Hepatocyte (in vitro differentiated cells): ENCODE data around the gene SDK1. TPM values are rescaled to one million over a fixed set of nuclear protein-coding genes. Genes with fewer than 3 reads are reported as not detected.

ENCODE experiments used
- DNase-seq: peaks from one replicate; pipeline ENCODE4 v3.0.0-alpha.2; 2016; ENCODE audit warnings: low spot score
- H2AFZ ChIP-seq: fragments of 200-600 bp; sonication (generic); 2 replicates; pipeline ENCODE4 v1.6.0; 2016; ENCODE audit warnings: antibody characterized with exemption, mild to moderate bottlenecking
- H3K27ac ChIP-seq: fragments of 200-600 bp; sonication (generic); 2 replicates; pipeline ENCODE4 v1.5.1; 2016; ENCODE audit warnings: mild to moderate bottlenecking
- H3K27me3 ChIP-seq: fragments of 200-600 bp; sonication (generic); 2 replicates; pipeline ENCODE4 v1.6.1; 2016
- H3K36me3 ChIP-seq: fragments of 200-600 bp; sonication (generic); replicated peaks from 2 replicates; pipeline ENCODE4 v1.5.1; 2016; ENCODE audit warnings: low read depth; ENCODE audit not compliant: insufficient read depth
- H3K4me1 ChIP-seq: fragments of 200-600 bp; sonication (generic); 2 replicates; pipeline ENCODE4 v1.5.1; 2016; ENCODE audit warnings: mild to moderate bottlenecking, moderate library complexity; ENCODE audit not compliant: insufficient read depth
- H3K4me2 ChIP-seq: fragments of 200-600 bp; sonication (generic); 2 replicates; pipeline ENCODE4 v1.6.0; 2016
- H3K4me3 ChIP-seq: fragments of 200-600 bp; sonication (generic); 2 replicates; pipeline ENCODE4 v1.5.1; 2016; ENCODE audit warnings: mild to moderate bottlenecking
- H3K79me2 ChIP-seq: fragments of 200-600 bp; sonication (generic); 2 replicates; pipeline ENCODE4 v1.6.0; 2017; ENCODE audit warnings: mild to moderate bottlenecking
- H3K9me2 ChIP-seq: fragments of 200-600 bp; sonication (generic); replicated peaks from 2 replicates; pipeline ENCODE4 v1.6.0; 2017; ENCODE audit warnings: mild to moderate bottlenecking; ENCODE audit not compliant: insufficient read depth
- H3K9me3 ChIP-seq: fragments of 200-600 bp; sonication (generic); 2 replicates; pipeline ENCODE4 v1.5.1; 2016; ENCODE audit warnings: low read depth, mild to moderate bottlenecking
- H4K20me1 ChIP-seq: fragments of 200-600 bp; sonication (generic); 2 replicates; pipeline ENCODE4 v1.6.0; 2016; ENCODE audit warnings: mild to moderate bottlenecking; ENCODE audit not compliant: insufficient read depth, poor library complexity, severe bottlenecking
- CTCF ChIP-seq: fragments of 200-600 bp; sonication (generic); IDR thresholded peaks from 2 replicates; pipeline ENCODE4 v1.5.1; 2016; ENCODE audit warnings: antibody characterized with exemption, mild to moderate bottlenecking; ENCODE audit not compliant: poor library complexity
- EZH2 ChIP-seq: fragments of 200-600 bp; sonication (generic); IDR thresholded peaks from 2 replicates; pipeline ENCODE4 v1.6.1; 2016; ENCODE audit warnings: antibody characterized with exemption, mild to moderate bottlenecking, borderline replicate concordance
- EZH2phosphoT487 ChIP-seq: fragments of 200-600 bp; sonication (generic); IDR thresholded peaks from one replicate; pipeline ENCODE4 v1.6.1; 2018; ENCODE audit warnings: antibody characterized with exemption, mild to moderate bottlenecking, low read depth, moderate library complexity; ENCODE audit not compliant: unreplicated experiment, severe bottlenecking
- WGBS: methylation state at CpG from one replicate; pipeline ENCODE4 v1.1.6; 2016; ENCODE audit warnings: low lambda C conversion rate; ENCODE audit errors: missing lambda C conversion rate; 5-methylcytosine and 5-hydroxymethylcytosine counted together
- polyA plus RNA-seq: library from polyadenylated mRNA; unstranded; fragments of >200 nt; fragmentation: Nextera tagmentation; extraction: Ambion mirVana; gene quantifications from 2 replicates; pipeline ENCODE4 v1.2.1, GENCODE V29; 2016
- total RNA-seq: library from RNA; depleted of rRNA; stranded (reverse); fragments of >200 nt; gene quantifications from 2 replicates; pipeline ENCODE4 v1.2.3, GENCODE V29; 2014

SDK1 gene
- total and polyA plus RNA-seq, 2 experiments from 2014 or later, result 4.3 to 10.0 TPM

GRCh38 chr7:3953133-3953532, 652.1 kb downstream of the SDK1 start:
- no peak overlapping the region for H3K27ac ChIP-seq
- 84% methylated on average over 6 of the region's 6 CpGs for WGBS
- H3K36me3 ChIP-seq, result no peaks in the 10 kb centered on the region
- no peak for DNase-seq
- H3K9me2 ChIP-seq, result no peaks in the 10 kb centered on the region
- no peaks in the 10 kb centered on the region for H3K9me3 ChIP-seq
- H2AFZ ChIP-seq, result no peak overlapping the region
- H3K27me3 ChIP-seq, result no peaks in the 10 kb centered on the region
- no peak for TF ChIP-seq CTCF
- TF ChIP-seq EZH2, result no peak
- TF ChIP-seq EZH2phosphoT487, result no peak
- no peak overlapping the region for H3K4me2 ChIP-seq
- H3K79me2 ChIP-seq, result no peaks in the 10 kb centered on the region
- H3K4me3 ChIP-seq, result no peak overlapping the region
- H3K4me1 ChIP-seq, result no peaks in the 10 kb centered on the region
- H4K20me1 ChIP-seq, result no peaks in the 10 kb centered on the region

- no peak for TF ChIP-seq EZH2phosphoT487
- TF ChIP-seq CTCF, result no peak
- TF ChIP-seq EZH2, result no peak
- H3K9me2 ChIP-seq, result no peaks in the 10 kb centered on the region
- no peaks in the 10 kb centered on the region for H3K4me1 ChIP-seq
- H2AFZ ChIP-seq, result no peak overlapping the region
- no peak overlapping the region for H3K27ac ChIP-seq
- WGBS, result 86% methylated on average over 4 of the region's 7 CpGs
- no peaks in the 10 kb centered on the region for H3K9me3 ChIP-seq
- H3K79me2 ChIP-seq, result no peaks in the 10 kb centered on the region
- H3K36me3 ChIP-seq, result no peaks in the 10 kb centered on the region
- no peaks in the 10 kb centered on the region for H3K27me3 ChIP-seq
- H3K4me2 ChIP-seq, result no peak overlapping the region
- no peaks in the 10 kb centered on the region for H4K20me1 ChIP-seq
- H3K4me3 ChIP-seq, result no peak overlapping the region
- DNase-seq, result no peak
Observed at GRCh38 chr7:3953946-3954345, 652.9 kb downstream of the SDK1 start.

GRCh38 chr7:3955026-3955425, 654.0 kb downstream of the SDK1 start:
- Histone ChIP-seq H2AFZ (no peak overlapping the region), H3K36me3 (no peaks in the 10 kb centered on the region), H3K27me3 (no peaks in the 10 kb centered on the region), H4K20me1 (no peaks in the 10 kb centered on the region), H3K79me2 (no peaks in the 10 kb centered on the region), H3K9me2 (no peaks in the 10 kb centered on the region), H3K4me1 (no peaks in the 10 kb centered on the region), H3K9me3 (no peaks in the 10 kb centered on the region), H3K27ac (no peak overlapping the region), H3K4me2 (no peak overlapping the region), H3K4me3 (no peak overlapping the region)
- WGBS, result 95% methylated on average over 11 of the region's 11 CpGs
- DNase-seq, result no peak
- TF ChIP-seq EZH2 (no peak), EZH2phosphoT487 (no peak), CTCF (no peak)
